HEK293 (cell line): Measurements from ENCODE around the gene SLC12A8.

Experiments
- CTCF ChIA-PET: fragments of 350-600 bp; formaldehyde crosslinking; extraction: SDS; loops from one replicate; lab custom pipeline; 2021; ENCODE audit warnings: antibody characterized with exemption; lab: Yijun Ruan, JAX
- POLR2A ChIA-PET: fragments of 300-600 bp; formaldehyde crosslinking; extraction: SDS; loops from one replicate; lab custom pipeline; 2020; ENCODE audit warnings: antibody characterized with exemption, inconsistent platforms; lab: Yijun Ruan, JAX
- H3K27ac ChIP-seq: fragments of 200-500 bp; sonication (Bioruptor generic); 2 replicates; pipeline ENCODE4 v1.5.1; 2014; ENCODE audit warnings: low read depth, low read length, control low read depth, inconsistent platforms; ENCODE audit errors: extremely low read depth
- H3K36me3 ChIP-seq, 2 experiments: fragments of 200-500 bp in 1 of 2; sonication (Bioruptor generic) in 1 of 2; 1 replicate in 1 of 2; 2 replicates in 1 of 2; pipeline ENCODE4 v1.5.1; 2014 to 2017; ENCODE audit warnings: inconsistent platforms in 2 of 2, low read length in 2 of 2; ENCODE audit not compliant: control insufficient read depth in 2 of 2, insufficient read depth in 1 of 2
- H3K4me1 ChIP-seq: fragments of 200-500 bp; sonication (Bioruptor generic); 2 replicates; pipeline ENCODE4 v1.5.1; 2014; ENCODE audit warnings: mild to moderate bottlenecking, low read length, inconsistent platforms; ENCODE audit not compliant: control insufficient read depth, insufficient read depth
- H3K4me3 ChIP-seq: 2 replicates; pipeline ENCODE4 v1.5.1; 2011; ENCODE audit warnings: low read depth, mild to moderate bottlenecking, control low read depth, low read length, moderate library complexity
- H3K9me3 ChIP-seq: fragments of 200-500 bp; sonication (Bioruptor generic); 2 replicates; pipeline ENCODE4 v1.5.1; 2014; ENCODE audit warnings: low read depth, low read length, inconsistent platforms; ENCODE audit not compliant: control insufficient read depth, insufficient read depth
- BCL11A ChIP-seq: fragments of 450-650 bp; formaldehyde crosslinking; IDR thresholded peaks from 2 replicates; pipeline ENCODE4 v1.5.1; 2016; ENCODE audit warnings: low read depth, missing biosample characterization, missing genetic modification characterization
- GLIS1 ChIP-seq: fragments of 450-650 bp; formaldehyde crosslinking; IDR thresholded peaks from 2 replicates; pipeline ENCODE4 v1.5.1; 2016; ENCODE audit warnings: missing biosample characterization, missing genetic modification characterization
- OSR2 ChIP-seq: fragments of 450-650 bp; formaldehyde crosslinking; IDR thresholded peaks from 2 replicates; pipeline ENCODE4 v1.5.1; 2016; ENCODE audit warnings: missing biosample characterization, missing genetic modification characterization
- TRIM28 ChIP-seq: IDR thresholded peaks from 2 replicates; pipeline ENCODE4 v1.6.1; 2011; ENCODE audit warnings: low read length, control low read depth, borderline replicate concordance
- YY1 ChIP-seq: fragments of 450-650 bp; formaldehyde crosslinking; IDR thresholded peaks from 2 replicates; pipeline ENCODE4 v1.5.1; 2018; ENCODE audit warnings: missing biosample characterization, missing genetic modification characterization
- ZFP41 ChIP-seq: fragments of 450-650 bp; formaldehyde crosslinking; IDR thresholded peaks from 2 replicates; pipeline ENCODE4 v1.5.1; 2016; ENCODE audit warnings: missing biosample characterization, missing genetic modification characterization, borderline replicate concordance
- ZNF114 ChIP-seq: fragments of 450-650 bp; formaldehyde crosslinking; IDR thresholded peaks from 2 replicates; pipeline ENCODE4 v1.5.0; 2017; ENCODE audit warnings: missing biosample characterization, missing genetic modification characterization
- ZNF140 ChIP-seq: fragments of 450-650 bp; formaldehyde crosslinking; IDR thresholded peaks from 2 replicates; pipeline ENCODE4 v1.5.1; 2016; ENCODE audit warnings: missing biosample characterization, missing genetic modification characterization
- ZNF174 ChIP-seq: fragments of 450-650 bp; formaldehyde crosslinking; IDR thresholded peaks from 2 replicates; pipeline ENCODE4 v1.5.0; 2017; ENCODE audit warnings: missing biosample characterization, mild to moderate bottlenecking, missing genetic modification characterization
- ZNF292 ChIP-seq: fragments of 450-650 bp; formaldehyde crosslinking; IDR thresholded peaks from 2 replicates; pipeline ENCODE4 v1.5.1; 2016; ENCODE audit warnings: low read depth, missing biosample characterization, missing genetic modification characterization, borderline replicate concordance
- ZNF350 ChIP-seq: fragments of 450-650 bp; formaldehyde crosslinking; IDR thresholded peaks from 2 replicates; pipeline ENCODE4 v1.5.0; 2017; ENCODE audit warnings: missing biosample characterization, mild to moderate bottlenecking, missing genetic modification characterization
- ZNF394 ChIP-seq: fragments of 450-650 bp; formaldehyde crosslinking; IDR thresholded peaks from 2 replicates; pipeline ENCODE4 v1.5.1; 2016; ENCODE audit warnings: missing biosample characterization, missing genetic modification characterization, mild to moderate bottlenecking, moderate library complexity, borderline replicate concordance
- ZNF426 ChIP-seq: fragments of 450-650 bp; formaldehyde crosslinking; IDR thresholded peaks from 2 replicates; pipeline ENCODE4 v1.5.1; 2017; ENCODE audit warnings: missing biosample characterization, missing genetic modification characterization, mild to moderate bottlenecking, inconsistent platforms, moderate library complexity
- ZNF514 ChIP-seq: fragments of 450-650 bp; formaldehyde crosslinking; IDR thresholded peaks from 2 replicates; pipeline ENCODE4 v1.5.1; 2016; ENCODE audit warnings: missing biosample characterization, missing genetic modification characterization
- ZNF621 ChIP-seq: fragments of 450-650 bp; formaldehyde crosslinking; IDR thresholded peaks from 2 replicates; pipeline ENCODE4 v1.5.1; 2017; ENCODE audit warnings: missing biosample characterization, missing genetic modification characterization
- ZNF629 ChIP-seq: fragments of 450-650 bp; formaldehyde crosslinking; IDR thresholded peaks from 2 replicates; pipeline ENCODE4 v1.5.1; 2017; ENCODE audit warnings: missing biosample characterization, missing genetic modification characterization
- ZNF768 ChIP-seq: fragments of 450-650 bp; formaldehyde crosslinking; IDR thresholded peaks from 2 replicates; pipeline ENCODE4 v1.5.1; 2018; ENCODE audit warnings: missing biosample characterization, mild to moderate bottlenecking, missing genetic modification characterization
- ZNF830 ChIP-seq: fragments of 450-650 bp; IDR thresholded peaks from 2 replicates; pipeline ENCODE4 v1.5.0; 2018; ENCODE audit warnings: missing biosample characterization, missing genetic modification characterization, low read depth, mild to moderate bottlenecking, moderate library complexity
- TF ChIP-seq, protein P1 (sequence below): fragments of 450-650 bp; formaldehyde crosslinking; IDR thresholded peaks from 2 replicates; pipeline ENCODE4 v1.5.1; 2016; ENCODE audit warnings: missing biosample characterization, missing genetic modification characterization
- TF ChIP-seq, protein P2 (sequence below): fragments of 450-650 bp; formaldehyde crosslinking; IDR thresholded peaks from 2 replicates; pipeline ENCODE4 v1.5.0; 2017; ENCODE audit warnings: missing biosample characterization, missing genetic modification characterization, borderline replicate concordance
- TF ChIP-seq, protein P3 (sequence below): fragments of 450-650 bp; formaldehyde crosslinking; IDR thresholded peaks from 2 replicates; pipeline ENCODE4 v1.5.1; 2017; ENCODE audit warnings: missing biosample characterization, missing genetic modification characterization
- TF ChIP-seq, protein P4 (sequence below): fragments of 450-650 bp; formaldehyde crosslinking; IDR thresholded peaks from 2 replicates; pipeline ENCODE4 v1.5.1; 2016; ENCODE audit warnings: missing biosample characterization, missing genetic modification characterization
- TF ChIP-seq, protein P5 (sequence below): fragments of 450-650 bp; formaldehyde crosslinking; IDR thresholded peaks from 2 replicates; pipeline ENCODE4 v1.5.1; 2016; ENCODE audit warnings: missing biosample characterization, missing genetic modification characterization
- TF ChIP-seq, protein P6 (sequence below): fragments of 450-650 bp; formaldehyde crosslinking; IDR thresholded peaks from 2 replicates; pipeline ENCODE4 v1.5.1; 2016; ENCODE audit warnings: missing biosample characterization, missing genetic modification characterization

SLC12A8 gene

DNA sequence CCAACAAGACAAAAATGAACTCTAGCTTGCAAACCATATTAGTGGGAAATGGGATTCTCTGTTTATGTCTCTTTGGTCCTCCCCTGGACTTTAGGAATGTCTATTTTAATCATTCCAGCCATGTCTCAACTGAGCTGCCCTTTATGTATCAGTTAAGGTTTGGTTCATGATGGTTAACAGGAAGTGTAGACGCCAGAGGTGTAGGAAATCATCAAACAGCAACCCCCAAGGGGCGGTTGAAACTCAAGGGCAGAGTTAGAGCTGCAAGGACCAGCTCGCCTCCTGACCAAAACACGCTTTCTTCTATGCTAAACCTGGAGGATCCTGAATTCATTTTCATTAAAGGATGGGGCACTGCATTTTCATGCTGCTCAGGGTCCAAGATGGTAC is 103.0 kb downstream of the SLC12A8 start:
- H3K27ac ChIP-seq = no peak overlapping the region
- CTCF ChIA-PET = interaction anchor here (0.6 kb wide), 1 partner anchor 88 kb away, joined by 3 read pairs; no protein-coding TSS in a partner anchor
- H3K4me1 ChIP-seq = no peaks in the 10 kb centered on the region

DNA sequence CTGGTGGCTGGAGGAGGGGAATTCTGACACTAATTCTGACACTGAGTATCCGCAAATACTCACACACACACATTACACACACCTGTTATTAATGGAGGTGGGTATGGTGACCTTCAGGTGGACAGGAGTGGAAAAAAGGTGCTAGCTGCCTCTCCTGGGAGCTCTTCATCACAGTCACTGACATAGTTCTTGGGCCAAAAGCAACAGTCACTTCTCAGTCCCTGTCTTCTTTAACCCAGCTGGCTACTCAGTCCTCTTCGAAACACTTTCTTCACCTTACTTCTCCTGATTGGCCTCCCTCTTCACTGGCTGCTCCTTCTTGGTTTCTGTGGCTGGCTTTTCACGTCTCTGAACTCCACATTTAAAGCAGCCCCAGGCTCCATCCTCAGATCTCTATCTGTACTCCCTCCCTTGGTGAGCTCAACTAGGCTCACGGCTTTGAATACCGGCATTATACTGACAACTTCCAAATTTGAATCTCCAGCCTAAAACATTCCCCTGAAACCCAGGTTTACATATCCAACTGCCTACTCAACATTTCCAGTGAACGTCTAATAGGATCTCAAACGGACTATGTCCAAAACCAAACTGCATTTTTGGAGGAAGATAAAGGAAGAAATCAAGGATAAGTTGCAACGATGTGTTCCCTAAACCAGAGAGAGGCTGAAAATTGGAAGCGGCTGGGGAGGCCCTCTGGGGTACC is 103.6 kb downstream of the SLC12A8 start:
- no peak overlapping the region for H3K27ac ChIP-seq
- ChIA-PET CTCF (no interaction called here), POLR2A (no interaction called here)
- no peaks in the 10 kb centered on the region for H3K4me1 ChIP-seq
- no peaks in the 10 kb centered on the region for H3K36me3 ChIP-seq
- H3K4me3 ChIP-seq = no peak overlapping the region
- no peaks in the 10 kb centered on the region for H3K9me3 ChIP-seq
- TF ChIP-seq, protein P1, sequence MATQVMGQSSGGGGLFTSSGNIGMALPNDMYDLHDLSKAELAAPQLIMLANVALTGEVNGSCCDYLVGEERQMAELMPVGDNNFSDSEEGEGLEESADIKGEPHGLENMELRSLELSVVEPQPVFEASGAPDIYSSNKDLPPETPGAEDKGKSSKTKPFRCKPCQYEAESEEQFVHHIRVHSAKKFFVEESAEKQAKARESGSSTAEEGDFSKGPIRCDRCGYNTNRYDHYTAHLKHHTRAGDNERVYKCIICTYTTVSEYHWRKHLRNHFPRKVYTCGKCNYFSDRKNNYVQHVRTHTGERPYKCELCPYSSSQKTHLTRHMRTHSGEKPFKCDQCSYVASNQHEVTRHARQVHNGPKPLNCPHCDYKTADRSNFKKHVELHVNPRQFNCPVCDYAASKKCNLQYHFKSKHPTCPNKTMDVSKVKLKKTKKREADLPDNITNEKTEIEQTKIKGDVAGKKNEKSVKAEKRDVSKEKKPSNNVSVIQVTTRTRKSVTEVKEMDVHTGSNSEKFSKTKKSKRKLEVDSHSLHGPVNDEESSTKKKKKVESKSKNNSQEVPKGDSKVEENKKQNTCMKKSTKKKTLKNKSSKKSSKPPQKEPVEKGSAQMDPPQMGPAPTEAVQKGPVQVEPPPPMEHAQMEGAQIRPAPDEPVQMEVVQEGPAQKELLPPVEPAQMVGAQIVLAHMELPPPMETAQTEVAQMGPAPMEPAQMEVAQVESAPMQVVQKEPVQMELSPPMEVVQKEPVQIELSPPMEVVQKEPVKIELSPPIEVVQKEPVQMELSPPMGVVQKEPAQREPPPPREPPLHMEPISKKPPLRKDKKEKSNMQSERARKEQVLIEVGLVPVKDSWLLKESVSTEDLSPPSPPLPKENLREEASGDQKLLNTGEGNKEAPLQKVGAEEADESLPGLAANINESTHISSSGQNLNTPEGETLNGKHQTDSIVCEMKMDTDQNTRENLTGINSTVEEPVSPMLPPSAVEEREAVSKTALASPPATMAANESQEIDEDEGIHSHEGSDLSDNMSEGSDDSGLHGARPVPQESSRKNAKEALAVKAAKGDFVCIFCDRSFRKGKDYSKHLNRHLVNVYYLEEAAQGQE (tag by site-specific recombination) = no peak
- TF ChIP-seq, protein P2, sequence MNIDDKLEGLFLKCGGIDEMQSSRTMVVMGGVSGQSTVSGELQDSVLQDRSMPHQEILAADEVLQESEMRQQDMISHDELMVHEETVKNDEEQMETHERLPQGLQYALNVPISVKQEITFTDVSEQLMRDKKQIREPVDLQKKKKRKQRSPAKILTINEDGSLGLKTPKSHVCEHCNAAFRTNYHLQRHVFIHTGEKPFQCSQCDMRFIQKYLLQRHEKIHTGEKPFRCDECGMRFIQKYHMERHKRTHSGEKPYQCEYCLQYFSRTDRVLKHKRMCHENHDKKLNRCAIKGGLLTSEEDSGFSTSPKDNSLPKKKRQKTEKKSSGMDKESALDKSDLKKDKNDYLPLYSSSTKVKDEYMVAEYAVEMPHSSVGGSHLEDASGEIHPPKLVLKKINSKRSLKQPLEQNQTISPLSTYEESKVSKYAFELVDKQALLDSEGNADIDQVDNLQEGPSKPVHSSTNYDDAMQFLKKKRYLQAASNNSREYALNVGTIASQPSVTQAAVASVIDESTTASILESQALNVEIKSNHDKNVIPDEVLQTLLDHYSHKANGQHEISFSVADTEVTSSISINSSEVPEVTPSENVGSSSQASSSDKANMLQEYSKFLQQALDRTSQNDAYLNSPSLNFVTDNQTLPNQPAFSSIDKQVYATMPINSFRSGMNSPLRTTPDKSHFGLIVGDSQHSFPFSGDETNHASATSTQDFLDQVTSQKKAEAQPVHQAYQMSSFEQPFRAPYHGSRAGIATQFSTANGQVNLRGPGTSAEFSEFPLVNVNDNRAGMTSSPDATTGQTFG (tag by site-specific recombination) = no peak
- no peak for TF ChIP-seq ZNF114
- no peak for TF ChIP-seq ZNF394 (tag by site-specific recombination)
- TF ChIP-seq ZNF514 = no peak
- no peak for TF ChIP-seq TRIM28
- no peak for TF ChIP-seq ZNF426
- no peak for TF ChIP-seq YY1 (tag by site-specific recombination)
- no peak for TF ChIP-seq ZNF621 (tag by site-specific recombination)

More for the DNA sequence above, 103.0 kb downstream of the SLC12A8 start:
- POLR2A ChIA-PET = no interaction called here
- Histone ChIP-seq H3K36me3 (no peaks in the 10 kb centered on the region), H3K9me3 (no peaks in the 10 kb centered on the region), H3K4me3 (no peak overlapping the region)
- TF ChIP-seq ZNF350 (no peak), ZNF114 (no peak), GLIS1 (tag by site-specific recombination) (no peak), ZFP41 (no peak), ZNF629 (tag by site-specific recombination) (no peak), ZNF292 (no peak), ZNF140 (tag by site-specific recombination) (no peak), ZNF174 (tag by site-specific recombination) (no peak), ZNF768 (tag by site-specific recombination) (no peak), TRIM28 (no peak), BCL11A (tag by site-specific recombination) (no peak), OSR2 (tag by site-specific recombination) (no peak), ZNF830 (no peak), ZNF514 (no peak)
- TF ChIP-seq, protein P3, sequence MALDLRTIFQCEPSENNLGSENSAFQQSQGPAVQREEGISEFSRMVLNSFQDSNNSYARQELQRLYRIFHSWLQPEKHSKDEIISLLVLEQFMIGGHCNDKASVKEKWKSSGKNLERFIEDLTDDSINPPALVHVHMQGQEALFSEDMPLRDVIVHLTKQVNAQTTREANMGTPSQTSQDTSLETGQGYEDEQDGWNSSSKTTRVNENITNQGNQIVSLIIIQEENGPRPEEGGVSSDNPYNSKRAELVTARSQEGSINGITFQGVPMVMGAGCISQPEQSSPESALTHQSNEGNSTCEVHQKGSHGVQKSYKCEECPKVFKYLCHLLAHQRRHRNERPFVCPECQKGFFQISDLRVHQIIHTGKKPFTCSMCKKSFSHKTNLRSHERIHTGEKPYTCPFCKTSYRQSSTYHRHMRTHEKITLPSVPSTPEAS (tag by site-specific recombination) = no peak
- TF ChIP-seq, protein P4, sequence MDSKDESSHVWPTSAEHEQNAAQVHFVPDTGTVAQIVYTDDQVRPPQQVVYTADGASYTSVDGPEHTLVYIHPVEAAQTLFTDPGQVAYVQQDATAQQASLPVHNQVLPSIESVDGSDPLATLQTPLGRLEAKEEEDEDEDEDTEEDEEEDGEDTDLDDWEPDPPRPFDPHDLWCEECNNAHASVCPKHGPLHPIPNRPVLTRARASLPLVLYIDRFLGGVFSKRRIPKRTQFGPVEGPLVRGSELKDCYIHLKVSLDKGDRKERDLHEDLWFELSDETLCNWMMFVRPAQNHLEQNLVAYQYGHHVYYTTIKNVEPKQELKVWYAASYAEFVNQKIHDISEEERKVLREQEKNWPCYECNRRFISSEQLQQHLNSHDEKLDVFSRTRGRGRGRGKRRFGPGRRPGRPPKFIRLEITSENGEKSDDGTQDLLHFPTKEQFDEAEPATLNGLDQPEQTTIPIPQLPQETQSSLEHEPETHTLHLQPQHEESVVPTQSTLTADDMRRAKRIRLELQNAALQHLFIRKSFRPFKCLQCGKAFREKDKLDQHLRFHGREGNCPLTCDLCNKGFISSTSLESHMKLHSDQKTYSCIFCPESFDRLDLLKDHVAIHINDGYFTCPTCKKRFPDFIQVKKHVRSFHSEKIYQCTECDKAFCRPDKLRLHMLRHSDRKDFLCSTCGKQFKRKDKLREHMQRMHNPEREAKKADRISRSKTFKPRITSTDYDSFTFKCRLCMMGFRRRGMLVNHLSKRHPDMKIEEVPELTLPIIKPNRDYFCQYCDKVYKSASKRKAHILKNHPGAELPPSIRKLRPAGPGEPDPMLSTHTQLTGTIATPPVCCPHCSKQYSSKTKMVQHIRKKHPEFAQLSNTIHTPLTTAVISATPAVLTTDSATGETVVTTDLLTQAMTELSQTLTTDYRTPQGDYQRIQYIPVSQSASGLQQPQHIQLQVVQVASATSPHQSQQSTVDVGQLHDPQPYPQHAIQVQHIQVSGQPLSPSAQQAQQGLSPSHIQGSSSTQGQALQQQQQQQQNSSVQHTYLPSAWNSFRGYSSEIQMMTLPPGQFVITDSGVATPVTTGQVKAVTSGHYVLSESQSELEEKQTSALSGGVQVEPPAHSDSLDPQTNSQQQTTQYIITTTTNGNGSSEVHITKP = no peak
- TF ChIP-seq, protein P5, sequence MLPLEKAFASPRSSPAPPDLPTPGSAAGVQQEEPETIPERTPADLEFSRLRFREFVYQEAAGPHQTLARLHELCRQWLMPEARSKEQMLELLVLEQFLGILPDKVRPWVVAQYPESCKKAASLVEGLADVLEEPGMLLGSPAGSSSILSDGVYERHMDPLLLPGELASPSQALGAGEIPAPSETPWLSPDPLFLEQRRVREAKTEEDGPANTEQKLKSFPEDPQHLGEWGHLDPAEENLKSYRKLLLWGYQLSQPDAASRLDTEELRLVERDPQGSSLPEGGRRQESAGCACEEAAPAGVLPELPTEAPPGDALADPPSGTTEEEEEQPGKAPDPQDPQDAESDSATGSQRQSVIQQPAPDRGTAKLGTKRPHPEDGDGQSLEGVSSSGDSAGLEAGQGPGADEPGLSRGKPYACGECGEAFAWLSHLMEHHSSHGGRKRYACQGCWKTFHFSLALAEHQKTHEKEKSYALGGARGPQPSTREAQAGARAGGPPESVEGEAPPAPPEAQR (tag by site-specific recombination) = no peak
- TF ChIP-seq, protein P6, sequence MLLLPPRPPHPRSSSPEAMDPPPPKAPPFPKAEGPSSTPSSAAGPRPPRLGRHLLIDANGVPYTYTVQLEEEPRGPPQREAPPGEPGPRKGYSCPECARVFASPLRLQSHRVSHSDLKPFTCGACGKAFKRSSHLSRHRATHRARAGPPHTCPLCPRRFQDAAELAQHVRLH (tag by site-specific recombination) = no peak
